Skeletal muscle cell (primary cell): Measurements from ENCODE around the gene PARD6G.
A peak's percentile ranks its signal among the peaks of the same experiment; 100 is the strongest.
"Not testable (repeated sequence)": the region's sequence is repeated elsewhere in the genome, so short reads cannot be mapped to it uniquely, and the experiment has no call there.

ENCODE experiments used
- DNase-seq: peaks from one replicate; pipeline ENCODE4 v3.0.0-alpha.2; 2010; ENCODE audit warnings: low read depth
- H3K4me3 ChIP-seq: 2 replicates; pipeline ENCODE4 v1.5.1; 2011; ENCODE audit warnings: low read depth, mild to moderate bottlenecking, control low read depth, low read length, moderate library complexity

PARD6G gene, protein sequence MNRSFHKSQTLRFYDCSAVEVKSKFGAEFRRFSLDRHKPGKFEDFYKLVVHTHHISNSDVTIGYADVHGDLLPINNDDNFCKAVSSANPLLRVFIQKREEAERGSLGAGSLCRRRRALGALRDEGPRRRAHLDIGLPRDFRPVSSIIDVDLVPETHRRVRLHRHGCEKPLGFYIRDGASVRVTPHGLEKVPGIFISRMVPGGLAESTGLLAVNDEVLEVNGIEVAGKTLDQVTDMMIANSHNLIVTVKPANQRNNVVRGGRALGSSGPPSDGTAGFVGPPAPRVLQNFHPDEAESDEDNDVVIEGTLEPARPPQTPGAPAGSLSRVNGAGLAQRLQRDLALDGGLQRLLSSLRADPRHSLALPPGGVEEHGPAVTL

DNA sequence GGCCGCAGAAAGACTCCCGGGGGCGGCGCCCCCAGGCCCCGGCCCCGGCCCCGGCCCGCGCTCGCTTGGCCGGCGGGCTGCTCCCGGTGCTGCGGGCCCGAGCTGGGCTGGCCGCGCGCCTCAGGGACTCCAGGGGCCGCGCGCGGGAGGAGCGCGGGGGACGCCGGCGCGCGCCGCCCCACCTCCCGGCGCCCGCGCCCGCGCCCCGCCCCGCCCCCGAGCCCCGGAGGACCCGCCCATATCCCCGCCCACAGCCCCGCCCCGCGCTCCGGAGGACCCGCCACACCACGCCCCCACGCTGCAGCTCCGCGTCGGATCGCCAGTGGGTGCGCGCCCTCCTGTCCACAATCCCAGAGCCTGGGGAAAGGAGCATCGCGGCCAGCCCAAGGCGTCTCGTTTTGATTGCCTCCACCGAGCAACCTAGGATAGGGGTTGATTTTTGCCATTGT lies at the start of gene PARD6G:
Gene PARD6G, minus strand, starts transcription at position 122 of the 449 bp plus-strand sequence. CDS start 166 bp downstream, outside the sequence.
- peak within 1 kb of the TSS; percentile 79 for H3K4me3 ChIP-seq
- peak; percentile 17 for DNase-seq

DNA sequence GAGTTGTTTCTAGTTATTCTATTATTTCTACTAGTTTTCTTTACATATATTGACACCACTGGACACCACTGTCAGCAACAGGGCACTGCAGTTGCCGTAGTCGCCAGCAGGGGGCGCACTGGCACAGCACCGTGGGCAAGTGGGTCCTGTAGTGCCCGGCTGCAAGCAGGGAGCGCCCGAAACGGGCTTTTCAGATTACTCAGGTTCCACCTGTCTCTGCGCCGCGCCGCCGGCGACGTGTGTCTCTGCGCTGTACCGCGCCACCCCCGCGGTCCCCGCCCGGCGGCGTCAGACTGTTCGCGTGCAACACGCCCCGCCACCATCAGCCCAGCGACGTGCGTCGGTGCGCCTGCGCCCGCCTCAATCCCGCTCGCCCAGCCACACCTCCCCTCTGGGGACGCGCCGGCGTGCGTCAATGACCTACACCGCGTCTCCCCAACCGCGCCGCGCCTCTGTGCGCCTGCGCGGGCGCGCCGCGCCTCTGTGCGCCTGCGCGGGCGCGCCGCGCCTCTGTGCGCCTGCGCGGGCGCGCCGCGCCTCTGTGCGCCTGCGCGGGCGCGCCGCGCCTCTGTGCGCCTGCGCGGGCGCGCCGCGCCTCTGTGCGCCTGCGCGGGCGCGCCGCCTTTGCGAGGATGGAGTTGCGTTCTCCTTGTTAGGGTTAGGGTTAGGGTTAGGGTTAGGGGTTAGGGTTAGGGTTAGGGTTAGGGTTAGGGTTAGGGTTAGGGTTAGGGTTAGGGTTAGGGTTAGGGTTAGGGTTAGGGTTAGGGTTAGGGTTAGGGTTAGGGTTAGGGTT lies 15.1 kb upstream of the PARD6G start:
- DNase-seq, H3K4me3 ChIP-seq: not testable (repeated sequence)

DNA sequence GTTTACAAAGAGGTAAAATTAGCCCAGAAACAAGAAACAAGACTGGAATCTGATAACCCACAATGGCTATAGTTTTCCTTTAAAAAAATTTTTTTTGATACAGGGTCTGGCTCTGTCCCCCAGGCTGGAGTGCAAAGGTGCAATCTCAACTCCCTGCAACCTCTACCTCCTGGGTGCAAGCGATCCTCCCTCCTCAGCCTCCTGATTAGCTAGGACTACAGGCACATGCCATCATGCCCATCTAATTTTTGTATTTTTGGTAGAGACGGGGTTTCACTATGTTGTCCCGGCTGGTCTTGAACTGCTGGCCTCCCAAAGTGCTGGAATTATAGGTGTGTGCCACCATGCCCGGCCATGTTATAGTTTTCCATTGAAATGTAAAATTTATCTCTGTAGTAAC lies 12.3 kb upstream of the PARD6G start:
- no peak overlapping the region for H3K4me3 ChIP-seq
- no peak for DNase-seq

DNA sequence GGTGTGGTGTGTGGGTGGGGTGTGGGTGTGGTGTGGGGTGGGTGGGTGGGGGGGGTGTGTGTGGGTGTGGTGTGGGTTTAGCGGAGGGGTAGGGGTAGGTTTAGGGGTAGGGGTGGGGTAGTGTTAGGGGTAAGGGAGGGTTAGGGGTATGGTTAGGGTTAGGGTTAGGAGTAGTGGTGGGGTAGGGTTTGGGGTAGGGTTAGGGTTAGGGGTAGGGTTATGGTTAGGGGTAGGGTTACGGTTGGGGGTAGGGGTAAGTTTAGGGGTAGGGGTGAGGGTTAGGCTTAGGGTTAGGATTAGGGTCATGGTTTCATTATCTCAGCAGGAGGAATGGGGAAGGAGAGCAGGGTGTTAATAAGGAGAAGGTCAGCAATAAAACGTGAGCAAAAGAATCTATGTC lies 11.3 kb upstream of the PARD6G start:
- no peak for DNase-seq
- no peak overlapping the region for H3K4me3 ChIP-seq

DNA sequence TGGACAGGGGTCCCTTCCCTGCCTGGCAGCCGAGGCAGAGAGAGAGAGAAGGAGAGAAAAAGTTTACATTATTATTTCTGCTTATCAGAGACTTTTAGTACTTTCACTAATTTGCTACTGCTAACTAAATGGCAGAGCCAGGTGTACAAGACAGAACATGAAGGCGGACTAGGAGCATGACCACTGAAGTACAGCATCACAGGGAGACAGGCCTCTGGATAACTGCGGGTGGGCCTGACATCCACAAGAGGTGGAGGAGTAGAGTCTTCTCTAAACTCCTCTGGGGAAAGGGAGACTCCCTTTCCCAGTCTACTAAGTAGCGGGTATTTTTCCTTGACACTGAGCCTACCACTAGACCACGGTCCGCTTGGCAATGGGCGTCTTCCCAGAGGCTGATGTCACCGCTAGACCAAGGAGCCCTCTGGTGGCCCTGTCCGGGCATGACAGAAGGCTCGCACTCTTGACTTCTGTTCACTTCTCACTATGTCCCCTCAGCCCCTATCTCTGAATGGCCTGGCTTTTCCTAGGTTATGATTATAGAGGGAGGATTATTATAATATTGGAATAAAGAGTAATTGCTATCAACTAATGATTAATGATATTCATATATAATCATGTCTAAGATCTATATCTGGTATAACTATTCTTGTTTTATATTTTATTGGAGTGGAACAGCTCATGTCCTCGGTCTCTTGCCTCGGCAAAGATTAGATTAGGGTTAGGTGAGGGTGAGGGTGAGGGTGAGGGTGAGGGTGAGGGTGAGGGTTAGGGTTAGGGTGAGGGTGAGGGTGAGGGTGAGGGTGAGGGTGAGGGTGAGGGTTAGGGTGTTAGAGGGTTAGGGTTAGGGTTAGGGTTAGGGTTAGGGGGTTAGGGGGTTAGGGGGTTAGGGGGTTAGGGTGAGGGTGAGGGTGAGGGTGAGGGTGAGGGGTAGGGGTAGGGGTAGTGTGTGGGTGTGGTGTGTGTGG lies 10.5 kb upstream of the PARD6G start:
- DNase-seq = peak; percentile 11
- H3K4me3 ChIP-seq = not testable (repeated sequence)

DNA sequence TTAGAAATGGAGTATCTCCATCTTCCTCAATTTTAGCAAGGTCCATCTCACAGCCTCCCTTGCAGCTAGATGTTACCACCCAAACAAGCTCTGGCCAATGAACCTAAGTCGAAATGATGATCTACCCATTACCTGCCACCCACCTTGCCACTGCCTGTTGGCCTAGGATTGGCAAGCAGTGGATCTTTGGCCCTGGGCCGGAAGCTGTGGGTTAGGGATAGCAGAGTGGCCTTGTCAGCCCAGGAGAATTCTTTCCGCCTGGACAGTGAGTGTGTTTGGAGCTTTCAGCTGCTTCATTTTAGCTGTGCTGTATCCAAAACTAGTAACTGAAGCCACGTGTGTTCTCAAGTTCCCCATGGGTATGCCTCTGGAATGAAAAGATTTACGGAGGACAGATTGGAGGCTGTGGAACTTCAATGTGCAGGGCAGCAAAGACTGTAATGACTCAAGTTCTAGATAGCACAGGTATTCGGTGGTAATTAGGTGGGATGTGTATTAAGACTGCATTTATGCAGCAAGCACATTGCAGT lies 7.7 kb upstream of the PARD6G start:
- DNase-seq = no peak
- H3K4me3 ChIP-seq = no peak overlapping the region

DNA sequence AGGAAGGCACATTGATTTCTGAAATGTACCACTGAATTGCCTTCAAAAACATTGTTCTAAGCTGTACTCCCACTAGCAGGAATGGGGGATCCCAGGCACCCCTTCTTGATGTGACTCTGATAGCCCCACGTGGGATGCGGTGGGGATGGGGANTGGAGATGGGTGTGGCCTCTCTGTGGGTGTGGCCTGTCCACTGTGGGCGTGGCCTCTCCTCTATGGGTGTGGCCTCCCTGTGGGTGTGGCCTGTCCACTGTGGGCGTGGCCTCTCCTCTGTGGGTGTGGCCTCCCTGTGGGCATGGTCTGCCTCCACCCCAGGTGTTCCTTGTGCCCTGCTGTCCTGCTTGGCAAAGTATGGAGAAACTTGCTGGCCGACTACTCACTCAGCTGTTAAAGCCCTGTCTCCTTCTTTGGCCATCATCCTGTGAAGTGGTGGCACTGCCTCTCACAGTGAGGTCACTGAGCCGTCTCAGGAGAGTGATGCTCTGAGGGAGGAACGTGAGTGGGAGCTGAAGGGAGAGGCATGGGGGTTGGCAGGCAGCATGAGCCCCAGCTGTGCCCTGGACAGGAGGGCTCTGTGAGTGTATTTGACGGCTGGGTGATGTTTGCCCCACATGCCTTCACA lies 6.7 kb upstream of the PARD6G start:
- H3K4me3 ChIP-seq = no peak overlapping the region
- no peak for DNase-seq

DNA sequence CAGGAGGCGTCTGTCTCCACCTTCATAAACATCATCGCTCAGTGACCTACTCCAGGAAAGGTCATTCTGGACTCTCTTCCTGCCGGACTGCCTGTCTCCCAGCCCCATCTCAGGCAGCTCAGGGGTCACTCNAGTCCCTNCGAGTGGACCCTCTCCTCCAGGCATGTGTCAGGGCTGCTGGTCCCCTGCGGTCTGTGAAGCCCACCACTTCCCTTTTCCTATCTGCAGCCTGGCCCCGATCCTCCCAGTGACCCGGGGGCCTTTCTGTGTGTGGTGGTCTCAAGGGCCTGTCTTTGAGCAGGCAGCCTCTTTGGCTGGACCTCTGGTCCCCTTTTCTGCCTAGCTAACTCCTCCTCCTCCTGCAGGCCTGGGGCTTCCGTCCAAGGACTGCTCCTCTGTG lies 5.9 kb upstream of the PARD6G start:
- no peak overlapping the region for H3K4me3 ChIP-seq
- DNase-seq = no peak

DNA sequence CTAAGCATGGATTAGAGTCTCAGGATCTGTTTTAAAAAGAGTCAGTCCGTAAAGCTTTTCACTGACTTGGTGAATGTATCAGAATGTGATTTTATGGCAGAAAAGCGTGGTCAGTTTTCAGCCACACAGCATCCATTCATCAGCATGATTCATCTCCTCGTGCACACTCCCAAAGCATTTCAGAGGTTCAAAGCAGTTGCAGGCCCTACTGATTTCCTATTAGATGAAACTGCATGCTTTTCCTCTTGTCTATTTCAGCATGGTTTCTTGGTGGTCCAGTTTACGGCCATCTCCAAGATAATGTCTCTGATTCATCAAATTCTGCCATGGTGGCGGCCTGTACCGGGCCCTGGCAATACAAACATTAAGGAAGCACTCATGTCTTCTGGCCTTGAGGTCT lies 4.8 kb upstream of the PARD6G start:
- DNase-seq = peak; percentile 11
- H3K4me3 ChIP-seq = no peak overlapping the region

DNA sequence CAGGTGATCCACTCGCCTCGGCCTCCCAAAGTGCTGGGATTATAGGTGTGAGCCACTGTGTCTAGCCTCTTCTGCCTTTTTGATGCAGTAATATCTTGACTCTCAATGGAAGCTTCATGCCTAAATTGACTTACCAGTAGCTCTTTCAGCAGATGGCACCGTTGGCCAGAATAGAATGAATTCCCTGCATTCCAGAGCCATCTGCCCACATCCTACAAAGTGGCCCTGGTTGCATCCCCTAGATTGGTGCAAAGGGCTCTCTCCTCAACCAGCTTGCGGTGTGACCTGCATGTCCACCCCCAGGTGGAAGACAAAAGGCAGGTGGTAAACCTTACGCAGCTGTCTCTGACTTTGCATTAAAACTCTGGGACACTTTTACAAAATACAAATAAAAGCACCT lies 4.4 kb upstream of the PARD6G start:
- no peak for DNase-seq
- H3K4me3 ChIP-seq = no peak overlapping the region

DNA sequence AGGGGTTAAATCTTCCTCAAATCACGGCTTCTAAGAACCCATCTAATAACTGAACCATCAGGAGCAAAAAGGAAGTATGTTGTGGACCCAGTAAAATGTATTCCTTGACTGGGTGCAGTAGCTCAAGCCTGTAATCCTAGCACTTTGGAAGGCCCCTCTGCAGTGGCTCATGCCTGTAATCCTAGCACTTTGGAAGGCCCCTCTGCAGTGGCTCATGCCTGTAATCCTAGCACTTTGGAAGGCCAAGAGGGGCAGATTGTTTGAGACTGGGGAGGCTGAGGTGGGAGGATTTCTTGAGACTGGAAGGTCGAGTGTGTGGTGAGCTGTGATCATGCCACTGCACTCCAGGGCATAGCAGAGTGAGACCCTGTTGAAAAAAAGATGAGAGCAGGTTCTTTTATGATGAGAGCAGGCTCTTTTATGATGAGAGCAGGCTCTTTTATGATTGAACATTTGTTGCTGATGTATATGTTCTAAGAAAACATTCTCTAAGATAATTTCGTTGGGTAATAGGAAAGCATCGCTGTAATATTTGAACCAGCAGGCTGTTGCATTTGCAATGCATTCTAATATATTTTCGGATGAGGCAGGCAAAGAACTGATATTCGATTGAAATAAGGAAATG lies 3.5 kb upstream of the PARD6G start:
- no peak for DNase-seq
- H3K4me3 ChIP-seq = no peak overlapping the region

DNA sequence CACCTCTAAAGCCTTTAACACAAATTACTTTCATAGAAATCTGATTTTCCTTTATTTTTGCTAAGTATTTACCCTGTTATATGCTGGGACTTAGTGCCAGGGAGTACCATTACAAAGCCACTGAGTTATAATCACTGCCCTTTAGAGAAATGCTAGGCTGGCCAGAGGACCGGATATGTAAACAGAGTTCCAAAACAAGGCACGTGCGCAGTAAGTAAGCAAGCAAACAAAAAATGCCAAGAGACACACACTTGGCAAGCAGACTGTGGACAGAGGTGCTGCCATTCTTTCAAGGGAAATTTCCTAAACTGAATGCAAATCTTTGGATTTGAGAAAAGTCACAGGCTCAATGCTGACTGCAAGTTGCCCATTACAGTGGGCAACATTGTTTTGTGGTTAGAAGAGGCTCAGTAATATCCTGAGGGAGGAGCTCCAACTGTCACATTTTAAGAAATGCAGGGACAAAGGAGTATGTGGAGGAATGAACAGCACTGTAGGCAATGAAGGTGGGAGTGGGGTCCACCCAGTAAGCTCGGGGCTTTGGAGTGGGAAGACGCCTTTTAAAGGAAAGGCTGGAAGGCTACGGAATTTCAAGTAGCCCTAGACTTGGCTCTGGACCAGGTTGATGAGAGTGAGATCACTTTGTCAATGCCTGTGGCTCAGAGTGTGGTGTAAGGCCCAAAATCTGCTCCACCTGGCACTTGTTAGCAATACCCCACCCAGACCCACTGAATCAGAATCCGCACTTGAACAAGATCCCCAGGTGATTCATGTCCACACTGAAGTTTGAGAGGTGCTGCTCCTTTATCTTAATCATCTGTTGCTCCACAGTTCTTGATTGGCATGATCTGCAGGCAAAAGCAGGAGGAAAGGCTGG lies 2.1 kb upstream of the PARD6G start:
- H3K4me3 ChIP-seq = no peak overlapping the region
- no peak for DNase-seq

DNA sequence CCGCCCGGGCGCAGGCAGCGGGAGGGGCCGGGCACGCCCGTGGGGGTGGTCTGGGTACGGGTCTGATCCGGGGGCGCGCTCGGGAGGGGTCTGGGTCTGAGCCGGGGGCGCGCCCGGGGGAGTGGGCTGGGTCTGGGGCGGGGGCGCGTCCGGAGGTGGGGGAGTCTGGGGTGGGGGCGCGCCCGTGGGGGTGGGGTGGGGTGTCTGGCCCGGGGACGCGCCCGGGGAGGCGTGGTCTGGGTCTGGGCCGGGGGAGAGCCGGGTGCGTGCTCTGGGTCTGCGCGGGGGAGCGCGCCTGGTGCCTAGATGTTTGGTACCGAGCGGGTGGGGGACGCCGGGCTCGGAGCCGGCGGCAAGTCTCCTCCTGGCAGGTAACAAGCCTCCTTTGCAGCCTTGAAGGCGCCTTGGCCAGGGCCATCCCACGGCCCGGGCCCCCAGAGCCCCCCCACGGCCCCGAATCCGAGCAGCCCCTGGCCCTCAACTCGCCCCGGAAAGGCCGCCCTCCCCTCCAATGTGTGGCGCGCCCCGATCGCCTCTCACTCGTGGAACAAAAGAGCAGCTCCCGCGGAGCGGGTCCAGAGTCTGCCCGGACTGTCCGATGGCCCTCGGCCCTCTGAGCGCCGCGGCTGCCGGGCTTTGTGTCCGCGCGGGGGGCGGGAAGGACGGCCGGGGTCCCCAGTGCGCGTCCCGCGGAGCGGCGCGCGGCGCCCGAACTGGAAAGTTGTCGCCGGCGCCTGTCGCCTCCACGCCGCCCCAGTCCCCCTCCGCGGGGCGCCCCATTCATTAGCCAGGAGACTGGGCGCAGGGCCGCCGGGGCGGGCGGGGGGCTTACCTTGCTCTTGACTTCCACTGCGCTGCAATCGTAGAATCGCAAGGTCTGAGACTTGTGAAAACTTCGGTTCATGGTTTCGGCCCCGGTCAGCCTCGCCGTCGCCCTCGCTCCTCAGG lies 595 bp downstream of the PARD6G start:
- peak overlapping the region; percentile 79 for H3K4me3 ChIP-seq
- no peak for DNase-seq

DNA sequence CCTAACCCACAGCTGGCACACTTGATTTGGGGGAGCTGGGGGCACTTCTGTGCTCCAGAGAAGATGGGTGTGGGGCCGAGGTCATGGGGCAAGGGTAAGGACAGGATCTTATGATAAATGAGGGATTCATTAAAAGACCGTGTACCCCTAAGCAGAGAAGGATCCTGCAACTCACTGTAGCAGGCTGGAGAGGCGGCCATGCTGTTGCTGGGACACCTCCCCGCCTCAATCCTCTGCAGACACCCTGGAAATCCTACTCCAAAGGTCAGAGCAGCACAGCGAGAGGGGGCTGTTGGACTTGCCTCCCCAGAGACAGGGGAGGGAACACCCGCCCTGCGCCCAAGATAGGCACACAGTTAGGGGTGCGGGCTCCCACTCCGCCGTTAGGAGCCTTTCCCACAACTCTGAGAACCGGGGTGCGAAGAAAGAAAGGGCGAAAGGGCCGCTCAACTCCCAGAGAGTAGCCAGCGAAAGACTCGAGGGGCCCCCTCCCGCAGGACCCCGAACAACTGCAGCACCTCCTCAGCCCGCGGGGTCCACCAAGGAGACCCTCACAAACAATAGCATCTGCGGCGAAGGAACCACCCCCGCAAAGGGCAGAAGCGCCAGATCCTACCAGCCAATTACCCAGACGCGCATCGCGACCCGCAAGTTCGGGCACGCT lies 1.4 kb downstream of the PARD6G start:
- H3K4me3 ChIP-seq = peak overlapping the region; percentile 79
- no peak for DNase-seq

DNA sequence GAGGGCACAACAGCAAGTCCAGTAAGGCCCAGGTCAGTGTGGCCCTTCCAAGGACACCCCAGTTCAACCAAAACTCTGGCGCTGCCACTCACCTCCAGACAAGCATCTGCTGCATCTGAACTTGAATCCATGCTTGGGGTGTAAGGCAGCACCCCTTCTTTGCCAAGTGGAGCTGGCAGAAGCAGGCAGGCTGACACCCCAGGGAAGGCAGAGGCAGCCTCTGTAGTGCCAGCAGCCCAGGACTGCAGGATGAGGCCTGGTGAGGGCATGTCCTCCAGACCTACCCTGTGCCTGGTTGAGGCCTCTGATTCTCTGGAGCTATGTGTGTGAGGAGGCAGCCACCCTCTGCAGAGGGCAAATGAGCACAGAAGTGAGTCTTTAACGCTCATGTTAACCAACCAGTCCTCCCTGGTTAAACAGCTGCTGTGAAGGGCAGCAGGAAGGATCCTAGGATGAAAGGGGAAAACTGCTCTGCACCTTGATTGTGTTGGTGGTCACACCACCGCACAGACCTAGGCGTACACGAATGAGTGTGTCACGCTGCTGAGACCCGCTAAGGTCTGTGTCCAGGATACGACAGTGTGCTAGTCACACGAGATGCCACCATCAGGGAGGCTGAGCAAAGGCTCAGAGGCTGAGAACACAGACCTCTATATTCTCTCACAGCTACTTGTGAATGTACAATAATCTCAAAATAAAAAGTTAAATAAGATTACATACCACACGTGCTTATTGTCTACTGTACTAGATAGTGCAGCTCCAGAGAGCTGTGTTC lies 2.2 kb downstream of the PARD6G start:
- H3K4me3 ChIP-seq = no peak overlapping the region
- DNase-seq = no peak
